Activated naive CD4-positive, alpha-beta T cell treated with anti-CD3 and anti-CD28 coated beads, Interleukin-2, amount 50 U/mL, for 72 hours (primary cell): Measurements from ENCODE around the gene PDXP. TPM values are rescaled to one million over a fixed set of nuclear protein-coding genes. Genes with fewer than 3 reads are reported as not detected.
"Not testable (repeated sequence)": the region's sequence is repeated elsewhere in the genome, so short reads cannot be mapped to it uniquely, and the experiment has no call there.

Experiments used
- ATAC-seq, 2 donors: fragments of 150-1000 bp; cut with Tn5 transposase; 2 replicates each; pipeline ENCODE4 v1.10.0; 2021; ENCODE audit warnings: mild to moderate bottlenecking in 2 of 2, moderate library complexity in 2 of 2
- DNase-seq, 2 donors: peaks; one replicate each; pipeline ENCODE4 v3.0.0; 2021 to 2022; ENCODE audit warnings: low spot score in 2 of 2
- H3K27ac Mint-ChIP-seq, 2 donors: one replicate each; pipeline ENCODE4 v1.8.0; 2022; ENCODE audit warnings: mild to moderate bottlenecking in 2 of 2, mixed read lengths in 2 of 2
- H3K36me3 Mint-ChIP-seq, 2 donors: one replicate each; pipeline ENCODE4 v1.8.0; 2022; ENCODE audit warnings: mixed read lengths in 2 of 2
- H3K9me3 Mint-ChIP-seq, 2 donors: one replicate each; pipeline ENCODE4 v1.8.0; 2022; ENCODE audit warnings: mixed read lengths in 2 of 2
- total RNA-seq, 2 donors: library from RNA; stranded (reverse); gene quantifications; one replicate each; pipeline ENCODE4 v1.2.3, GENCODE V29; 2022

PDXP gene, protein sequence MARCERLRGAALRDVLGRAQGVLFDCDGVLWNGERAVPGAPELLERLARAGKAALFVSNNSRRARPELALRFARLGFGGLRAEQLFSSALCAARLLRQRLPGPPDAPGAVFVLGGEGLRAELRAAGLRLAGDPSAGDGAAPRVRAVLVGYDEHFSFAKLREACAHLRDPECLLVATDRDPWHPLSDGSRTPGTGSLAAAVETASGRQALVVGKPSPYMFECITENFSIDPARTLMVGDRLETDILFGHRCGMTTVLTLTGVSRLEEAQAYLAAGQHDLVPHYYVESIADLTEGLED
- 10 to 100 TPM; 34.5 to 38.2 TPM for total RNA-seq

DNA sequence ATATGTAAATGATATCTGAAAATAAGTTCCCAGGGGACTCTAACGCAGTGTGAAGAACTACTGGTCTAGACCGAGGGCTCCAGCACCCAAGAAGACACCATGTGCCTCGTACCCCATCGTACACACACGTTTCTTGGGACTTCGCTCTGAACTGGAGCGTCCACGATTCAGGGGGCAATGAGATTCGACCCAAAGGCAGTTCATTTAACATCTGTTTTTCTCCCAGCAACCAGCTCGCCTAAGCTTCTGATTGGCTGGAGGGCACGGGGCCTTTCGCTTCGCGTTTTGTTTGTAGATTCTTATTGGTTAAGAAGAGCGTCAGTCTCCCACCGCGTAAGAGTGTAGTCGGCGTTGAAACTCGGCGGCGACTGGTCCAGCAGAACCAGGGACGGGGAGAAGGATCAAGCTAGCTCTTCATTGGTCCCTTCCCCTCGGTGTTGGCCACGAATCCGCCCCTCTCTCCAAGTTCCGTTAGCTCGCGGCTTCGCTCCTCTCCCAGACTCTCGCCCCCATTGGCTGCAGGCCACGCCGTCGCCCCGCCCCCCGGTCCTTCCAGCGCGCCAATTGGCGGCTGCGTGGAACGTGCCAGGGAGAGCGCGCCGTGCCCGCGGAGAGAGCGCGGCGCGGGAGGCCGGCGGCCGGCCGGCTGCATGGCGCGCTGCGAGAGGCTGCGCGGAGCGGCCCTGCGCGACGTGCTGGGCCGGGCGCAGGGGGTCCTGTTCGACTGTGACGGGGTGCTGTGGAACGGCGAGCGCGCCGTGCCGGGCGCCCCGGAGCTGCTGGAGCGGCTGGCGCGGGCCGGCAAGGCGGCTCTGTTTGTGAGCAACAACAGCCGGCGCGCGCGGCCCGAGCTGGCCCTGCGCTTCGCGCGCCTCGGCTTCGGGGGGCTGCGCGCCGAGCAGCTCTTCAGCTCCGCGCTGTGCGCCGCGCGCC is at the start of gene PDXP:
Gene PDXP, plus strand, starts transcription at position 591 of the 933 bp plus-strand sequence. Its CDS starts 60 bp downstream, at position 651.
- Mint-ChIP-seq H3K9me3 (no peaks in the 10 kb centered on the region), H3K36me3 (peaks cover 7 to 20% of the 10 kb centered on the region in 2 donors), H3K27ac (peak within 1 kb of the TSS; percentile 89)
- ATAC-seq (peak; percentile 96 to 98), DNase-seq (peak; percentile 97 to 99)

- ATAC-seq (no peak), DNase-seq (no peak)
- Mint-ChIP-seq H3K36me3 (peaks cover 7% of the 10 kb centered on the region in 2 donors), H3K27ac (peak overlapping the region; percentile 88 to 95), H3K9me3 (no peaks in the 10 kb centered on the region)
Observed at GRCh38 chr22:37609240-37610152, 49.0 kb upstream of the PDXP start.

- ATAC-seq, H3K9me3 Mint-ChIP-seq, H3K36me3 Mint-ChIP-seq, DNase-seq: not testable (repeated sequence)
- peak overlapping the region; percentile 88 to 95 for H3K27ac Mint-ChIP-seq
Observed at GRCh38 chr22:37610153-37610475, 48.4 kb upstream of the PDXP start.

- ATAC-seq (no peak), DNase-seq (no peak)
- Mint-ChIP-seq H3K36me3 (peaks cover 7% of the 10 kb centered on the region in 2 donors), H3K27ac (peak overlapping the region; percentile 77 to 88), H3K9me3 (no peaks in the 10 kb centered on the region)
Observed at GRCh38 chr22:37610480-37611129, 47.9 kb upstream of the PDXP start.

DNA sequence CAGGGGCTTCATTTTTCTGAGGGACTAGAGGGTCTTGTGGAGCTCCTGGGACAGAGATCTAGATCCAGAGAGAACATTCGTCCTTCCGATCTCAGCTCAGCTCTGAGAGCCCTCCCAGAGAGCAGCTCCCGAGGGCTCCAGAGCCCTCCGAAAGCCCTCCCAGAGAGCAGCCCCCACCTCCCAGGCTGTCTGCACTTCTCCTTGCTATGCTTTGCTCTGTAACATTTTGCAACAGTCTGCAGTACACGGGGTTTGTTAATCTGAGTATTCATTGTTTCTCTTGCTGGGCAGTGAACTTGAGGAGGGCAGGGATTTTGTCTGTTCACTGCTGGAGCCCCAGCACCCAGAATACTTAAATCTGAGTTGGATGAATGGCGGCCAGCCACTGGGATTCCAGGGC is 47.3 kb upstream of the PDXP start:
- peak overlapping the region; percentile 77 to 88 for H3K27ac Mint-ChIP-seq
- ATAC-seq, result no peak

GRCh38 chr22:37616201-37617083 is 42.1 kb upstream of the PDXP start:
- ATAC-seq (no peak), DNase-seq (no peak)
- Mint-ChIP-seq H3K27ac (no peak overlapping the region), H3K9me3 (no peaks in the 10 kb centered on the region), H3K36me3 (no peaks in the 10 kb centered on the region)

More for the DNA sequence above, 47.3 kb upstream of the PDXP start:
- no peaks in the 10 kb centered on the region for H3K9me3 Mint-ChIP-seq
- H3K36me3 Mint-ChIP-seq, result peaks cover 7% of the 10 kb centered on the region in 2 donors
- DNase-seq, result no peak

DNA sequence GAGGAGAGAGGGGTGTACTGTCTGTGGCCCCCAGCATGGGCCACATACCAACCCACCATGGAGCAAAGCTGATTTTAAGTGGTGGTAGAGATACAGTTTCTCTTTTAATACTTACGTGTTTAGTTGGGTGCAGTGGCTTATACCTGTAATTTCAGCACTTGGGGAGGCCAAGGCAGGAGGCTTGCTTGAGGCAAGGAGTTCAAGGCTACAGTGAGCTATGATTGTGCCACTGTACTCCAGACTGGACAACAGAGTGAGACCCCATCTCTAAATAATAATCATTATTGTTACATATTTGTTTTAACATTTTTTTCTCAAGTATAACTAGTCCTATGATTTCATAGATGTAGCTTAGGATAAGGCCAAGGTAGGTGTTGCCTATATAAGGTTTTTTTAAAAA is 41.1 kb upstream of the PDXP start:
- no peak for DNase-seq
- Mint-ChIP-seq H3K36me3 (no peaks in the 10 kb centered on the region), H3K27ac (peak overlapping the region in 1 of 2 donors; percentile 65), H3K9me3 (no peaks in the 10 kb centered on the region)
- no peak for ATAC-seq

- Mint-ChIP-seq H3K36me3 (no peaks in the 10 kb centered on the region), H3K27ac (peak overlapping the region in 1 of 2 donors; percentile 55), H3K9me3 (no peaks in the 10 kb centered on the region)
- ATAC-seq (no peak), DNase-seq (no peak)
Observed at GRCh38 chr22:37618072-37618656, 40.4 kb upstream of the PDXP start.

GRCh38 chr22:37618674-37619073 is 39.8 kb upstream of the PDXP start:
- H3K36me3 Mint-ChIP-seq, result peaks cover 0 to 3% of the 10 kb centered on the region in 2 donors
- no peak for ATAC-seq
- H3K27ac Mint-ChIP-seq, result peak overlapping the region in 1 of 2 donors; percentile 55
- no peak for DNase-seq
- no peaks in the 10 kb centered on the region for H3K9me3 Mint-ChIP-seq

DNA sequence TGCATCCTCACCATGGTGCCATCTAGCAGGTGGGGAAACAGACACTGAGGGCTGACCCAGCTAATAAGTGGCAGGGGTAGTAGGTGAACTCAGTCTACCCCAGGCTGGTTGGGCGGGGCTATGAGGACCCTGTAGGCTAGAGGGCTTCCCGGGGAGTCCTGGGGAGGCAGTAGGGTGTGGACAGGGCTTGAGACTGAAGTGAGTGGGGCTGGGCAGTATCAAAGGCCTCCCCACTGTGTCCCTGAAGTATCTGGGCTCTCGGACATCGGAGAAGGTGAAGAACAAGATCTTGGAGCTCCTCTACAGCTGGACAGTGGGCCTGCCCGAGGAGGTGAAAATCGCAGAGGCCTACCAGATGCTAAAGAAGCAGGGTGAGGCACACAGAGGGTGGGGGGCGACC is 38.5 kb upstream of the PDXP start:
- Mint-ChIP-seq H3K27ac (peak overlapping the region; percentile 30 to 85), H3K36me3 (peaks cover 0 to 5% of the 10 kb centered on the region in 2 donors), H3K9me3 (no peaks in the 10 kb centered on the region)
- DNase-seq, result no peak
- no peak for ATAC-seq

DNA sequence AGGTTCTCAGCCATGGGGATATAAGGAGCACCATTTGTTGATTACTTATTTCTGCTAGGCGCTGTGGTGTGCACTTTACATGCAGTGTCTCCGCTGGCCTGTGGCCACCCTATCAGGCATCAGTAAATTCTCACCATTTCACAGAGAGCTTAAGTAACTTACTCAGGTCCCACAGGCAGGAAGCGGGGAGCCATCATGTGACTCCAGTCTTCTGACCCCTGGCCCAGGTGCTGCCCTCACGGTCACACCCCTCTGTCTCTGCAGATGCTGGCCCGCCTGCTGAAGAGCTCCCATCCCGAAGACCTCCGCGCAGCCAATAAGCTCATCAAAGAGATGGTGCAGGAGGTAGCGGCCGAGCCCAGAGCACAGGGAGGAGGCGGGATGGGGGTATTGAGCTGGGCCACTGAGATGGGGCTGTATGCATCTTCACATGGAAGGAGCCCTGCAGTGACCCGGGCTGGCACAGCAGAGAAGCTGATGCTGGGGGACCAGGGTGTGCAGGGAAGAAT is 37.1 kb upstream of the PDXP start:
- no peaks in the 10 kb centered on the region for H3K9me3 Mint-ChIP-seq
- H3K36me3 Mint-ChIP-seq, result peaks cover 0 to 5% of the 10 kb centered on the region in 2 donors
- ATAC-seq (no peak), DNase-seq (no peak)
- H3K27ac Mint-ChIP-seq, result no peak overlapping the region

- Mint-ChIP-seq H3K27ac (peak overlapping the region; percentile 88 to 93), H3K9me3 (no peaks in the 10 kb centered on the region), H3K36me3 (peaks cover 0 to 5% of the 10 kb centered on the region in 2 donors)
- DNase-seq, result peak in 1 of 2 donors; percentile 78
- peak; percentile 82 to 84 for ATAC-seq
Observed at GRCh38 chr22:37623075-37624016, 35.2 kb upstream of the PDXP start.

GRCh38 chr22:37624017-37624365 is 34.5 kb upstream of the PDXP start:
- DNase-seq (no peak), ATAC-seq (no peak)
- Mint-ChIP-seq H3K9me3 (no peaks in the 10 kb centered on the region), H3K27ac (peak overlapping the region in 1 of 2 donors; percentile 88), H3K36me3 (peaks cover 0 to 5% of the 10 kb centered on the region in 2 donors)

GRCh38 chr22:37624876-37625275 is 33.6 kb upstream of the PDXP start:
- Mint-ChIP-seq H3K9me3 (no peaks in the 10 kb centered on the region), H3K36me3 (peaks cover 0 to 5% of the 10 kb centered on the region in 2 donors), H3K27ac (peak overlapping the region; percentile 56 to 88)
- ATAC-seq (no peak), DNase-seq (no peak)
